HepG2 (cell line): ENCODE results near the gene RAB3C.

ENCODE experiments used
- BRD4 ChIP-seq: sonication (generic); formaldehyde crosslinking; IDR thresholded peaks from 2 replicates; pipeline ENCODE4 v1.4.0; 2020; ENCODE audit warnings: missing genetic modification reagents
- CHD2 ChIP-seq: IDR thresholded peaks from 2 replicates; pipeline ENCODE4 v1.6.1; 2011; ENCODE audit warnings: low read depth, low read length, improper control_type of control experiment
- EP300 ChIP-seq, 3 experiments: sonication (generic) in 1 of 3; formaldehyde crosslinking in 1 of 3; IDR thresholded peaks; 2 replicates each; pipeline versions ENCODE4 v1.5.1 to v1.6.1; 2011 to 2020; ENCODE audit warnings: low read depth in 2 of 3, low read length in 2 of 3, borderline replicate concordance in 1 of 3, improper control_type of control experiment in 1 of 3, mild to moderate bottlenecking in 1 of 3, missing genetic modification reagents in 1 of 3, moderate library complexity in 1 of 3
- EZH2 ChIP-seq: conservative IDR thresholded peaks from 2 replicates; pipeline ENCODE4 v1.6.1; 2012; ENCODE audit warnings: mild to moderate bottlenecking, low read depth, low read length, moderate library complexity
- KLF6 ChIP-seq: IDR thresholded peaks from 2 replicates; pipeline ENCODE4 v1.8.0; 2016; ENCODE audit warnings: missing biosample characterization, missing genetic modification reagents
- NFRKB ChIP-seq: fragments of 450-650 bp; IDR thresholded peaks from 2 replicates; pipeline ENCODE4 v1.6.1; 2017
- ZNF850 ChIP-seq: sonication (generic); formaldehyde crosslinking; conservative IDR thresholded peaks from 2 replicates; pipeline ENCODE4 v1.9.0; 2021; ENCODE audit warnings: mild to moderate bottlenecking, missing genetic modification reagents
- TF ChIP-seq, protein P1 (sequence below): sonication (generic); formaldehyde crosslinking; IDR thresholded peaks from 2 replicates; pipeline ENCODE4 v1.5.0; 2020; ENCODE audit warnings: missing genetic modification reagents, mild to moderate bottlenecking, borderline replicate concordance
- TF ChIP-seq, protein P2 (sequence below): sonication (generic); formaldehyde crosslinking; IDR thresholded peaks from 2 replicates; pipeline ENCODE4 v1.5.1; 2020; ENCODE audit warnings: mild to moderate bottlenecking, missing genetic modification reagents, moderate library complexity

DNA sequence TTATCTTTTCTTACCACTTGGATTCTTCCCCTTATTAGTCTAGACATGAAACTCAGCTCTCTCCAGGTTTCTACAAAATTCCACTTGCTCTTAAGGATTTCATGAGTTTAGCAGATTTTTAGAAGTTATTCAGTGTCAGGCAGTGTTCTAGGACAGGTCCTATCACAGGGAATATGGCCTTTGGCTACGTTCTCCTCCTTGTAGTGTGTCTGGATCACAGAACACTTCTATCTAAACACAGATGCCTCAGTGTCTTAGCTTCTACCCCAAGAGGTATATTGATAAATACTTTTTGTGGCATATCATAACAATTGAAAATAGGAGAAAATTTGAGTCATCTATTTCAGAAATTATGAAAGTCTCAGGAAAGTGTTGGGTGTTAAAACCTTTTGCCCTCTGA, 15.6 kb downstream of the RAB3C start:
- TF ChIP-seq, protein P1, sequence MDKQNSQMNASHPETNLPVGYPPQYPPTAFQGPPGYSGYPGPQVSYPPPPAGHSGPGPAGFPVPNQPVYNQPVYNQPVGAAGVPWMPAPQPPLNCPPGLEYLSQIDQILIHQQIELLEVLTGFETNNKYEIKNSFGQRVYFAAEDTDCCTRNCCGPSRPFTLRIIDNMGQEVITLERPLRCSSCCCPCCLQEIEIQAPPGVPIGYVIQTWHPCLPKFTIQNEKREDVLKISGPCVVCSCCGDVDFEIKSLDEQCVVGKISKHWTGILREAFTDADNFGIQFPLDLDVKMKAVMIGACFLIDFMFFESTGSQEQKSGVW (CRISPR knock-in tag), result no peak
- TF ChIP-seq EP300 (IDR thresholded peaks at IDR 0.05; ENCODE audit: low read depth in 2 of 2, low read length in 2 of 2) (no peak), EP300 (CRISPR knock-in tag; IDR thresholded peaks at IDR 0.05; ENCODE audit: borderline replicate concordance) (no peak), NFRKB (no peak), KLF6 (CRISPR knock-in tag) (no peak), BRD4 (CRISPR knock-in tag) (no peak), ZNF850 (CRISPR knock-in tag) (no peak), CHD2 (no peak), EZH2 (no peak)
- TF ChIP-seq, protein P2, sequence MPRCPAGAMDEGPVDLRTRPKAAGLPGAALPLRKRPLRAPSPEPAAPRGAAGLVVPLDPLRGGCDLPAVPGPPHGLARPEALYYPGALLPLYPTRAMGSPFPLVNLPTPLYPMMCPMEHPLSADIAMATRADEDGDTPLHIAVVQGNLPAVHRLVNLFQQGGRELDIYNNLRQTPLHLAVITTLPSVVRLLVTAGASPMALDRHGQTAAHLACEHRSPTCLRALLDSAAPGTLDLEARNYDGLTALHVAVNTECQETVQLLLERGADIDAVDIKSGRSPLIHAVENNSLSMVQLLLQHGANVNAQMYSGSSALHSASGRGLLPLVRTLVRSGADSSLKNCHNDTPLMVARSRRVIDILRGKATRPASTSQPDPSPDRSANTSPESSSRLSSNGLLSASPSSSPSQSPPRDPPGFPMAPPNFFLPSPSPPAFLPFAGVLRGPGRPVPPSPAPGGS (CRISPR knock-in tag), result no peak
